Fibroblast of upper back skin (primary cell): ENCODE measurements around the gene HAAO.

Experiments used
- DNase-seq: peaks from one replicate; pipeline ENCODE4 v3.0.0-alpha.2; 2013

The HAAO gene

GRCh38 chr2:42792087-42792582 is 248 bp downstream of the HAAO start:
- DNase-seq: no peak

GRCh38 chr2:42791606-42792005 is 777 bp downstream of the HAAO start:
- no peak for DNase-seq

GRCh38 chr2:42789751-42790150 is 2.6 kb downstream of the HAAO start:
- DNase-seq: no peak

- DNase-seq: no peak
Measured at GRCh38 chr2:42788882-42789281, 3.5 kb downstream of the HAAO start.

GRCh38 chr2:42788478-42788793 is 3.9 kb downstream of the HAAO start:
- DNase-seq: no peak

GRCh38 chr2:42787788-42788477 is 4.5 kb downstream of the HAAO start:
- no peak for DNase-seq

GRCh38 chr2:42787424-42787787 is 5.0 kb downstream of the HAAO start:
- no peak for DNase-seq

- DNase-seq: no peak
Measured at GRCh38 chr2:42786561-42787345, 5.6 kb downstream of the HAAO start.

- no peak for DNase-seq
Measured at GRCh38 chr2:42784204-42784880, 8.0 kb downstream of the HAAO start.

GRCh38 chr2:42783511-42783910 is 8.9 kb downstream of the HAAO start:
- no peak for DNase-seq

GRCh38 chr2:42781181-42781580 is 11.2 kb downstream of the HAAO start:
- no peak for DNase-seq

- DNase-seq: no peak
Measured at GRCh38 chr2:42777883-42778805, 14.2 kb downstream of the HAAO start.

- DNase-seq: no peak
Measured at GRCh38 chr2:42775810-42776209, 16.6 kb downstream of the HAAO start.

GRCh38 chr2:42775186-42775585 is 17.2 kb downstream of the HAAO start:
- no peak for DNase-seq

- no peak for DNase-seq
Measured at GRCh38 chr2:42771546-42772153, 20.7 kb downstream of the HAAO start.

- DNase-seq: peak; percentile 21
Measured at GRCh38 chr2:42770288-42771131, 21.9 kb downstream of the HAAO start.

- DNase-seq: no peak
Measured at GRCh38 chr2:42769583-42770287, 22.6 kb downstream of the HAAO start.

GRCh38 chr2:42768706-42769256 is 23.6 kb downstream of the HAAO start:
- no peak for DNase-seq

GRCh38 chr2:42767899-42768705 is 24.3 kb downstream of the HAAO start:
- no peak for DNase-seq
